OCI-LY1 (cell line): ENCODE results near the gene BICDL1.
A peak's percentile ranks its signal among the peaks of the same experiment; 100 is the strongest.

Source experiments
- H2AFZ ChIP-seq: fragments of 200-600 bp; sonication (generic), shearing (Covaris generic); 2 replicates; pipeline ENCODE4 v1.6.0; 2014; ENCODE audit warnings: antibody characterized with exemption, mild to moderate bottlenecking, low read length
- H3F3A ChIP-seq: fragments of 200-600 bp; sonication (generic), shearing (Covaris generic); 2 replicates; pipeline ENCODE4 v1.6.0; 2014; ENCODE audit warnings: mild to moderate bottlenecking, antibody characterized with exemption, low read length, moderate library complexity; ENCODE audit not compliant: insufficient read depth
- H3K27ac ChIP-seq: fragments of 200-600 bp; sonication (generic); 2 replicates; pipeline ENCODE4 v1.5.1; 2014; ENCODE audit warnings: low read length, mixed run types, mild to moderate bottlenecking, low read depth; ENCODE audit not compliant: poor library complexity, severe bottlenecking
- H3K27me3 ChIP-seq: fragments of 200-600 bp; sonication (generic); 2 replicates; pipeline ENCODE4 v1.6.0; 2014; ENCODE audit warnings: antibody characterized with exemption, mild to moderate bottlenecking, low read length, moderate library complexity; ENCODE audit not compliant: insufficient read depth
- H3K36me3 ChIP-seq: fragments of 200-600 bp; sonication (generic); 2 replicates; pipeline ENCODE4 v1.6.1; 2014; ENCODE audit warnings: mild to moderate bottlenecking, antibody characterized with exemption, low read length, moderate library complexity, mixed read lengths; ENCODE audit not compliant: insufficient read depth
- H3K4me1 ChIP-seq: fragments of 200-600 bp; sonication (generic); 2 replicates; pipeline ENCODE4 v1.5.1; 2014; ENCODE audit warnings: mild to moderate bottlenecking, low read length, moderate library complexity; ENCODE audit not compliant: insufficient read depth, severe bottlenecking
- H3K4me2 ChIP-seq: fragments of 200-600 bp; sonication (generic), shearing (Covaris generic); 2 replicates; pipeline ENCODE4 v1.6.1; 2014; ENCODE audit warnings: low read length
- H3K4me3 ChIP-seq: fragments of 200-600 bp; sonication (generic); 2 replicates; pipeline ENCODE4 v1.5.1; 2014; ENCODE audit warnings: low read length, low read depth, mild to moderate bottlenecking, mixed read lengths; ENCODE audit not compliant: poor library complexity, severe bottlenecking
- H3K79me2 ChIP-seq: fragments of 200-600 bp; shearing (Covaris generic); 2 replicates; pipeline ENCODE4 v1.6.1; 2016; ENCODE audit warnings: mixed run types, low read length, mixed read lengths; ENCODE audit not compliant: insufficient read depth
- H3K9ac ChIP-seq: fragments of 200-600 bp; sonication (generic), shearing (Covaris generic); 2 replicates; pipeline ENCODE4 v1.6.1; 2014; ENCODE audit warnings: mild to moderate bottlenecking, low read length, mixed read lengths
- H3K9me2 ChIP-seq: fragments of 200-600 bp; sonication (generic), shearing (Covaris generic); 2 replicates; pipeline ENCODE4 v1.6.1; 2014; ENCODE audit warnings: low read depth, mild to moderate bottlenecking, low read length, mixed read lengths
- H3K9me3 ChIP-seq: fragments of 200-600 bp; shearing (Covaris generic); 2 replicates; pipeline ENCODE4 v1.6.1; 2014; ENCODE audit warnings: low read length, mixed read lengths
- H4K20me1 ChIP-seq: fragments of 200-600 bp; sonication (generic), shearing (Covaris generic); 2 replicates; pipeline ENCODE4 v1.6.0; 2016; ENCODE audit warnings: mild to moderate bottlenecking, low read length; ENCODE audit not compliant: insufficient read depth
- CTCF ChIP-seq: fragments of 200-600 bp; sonication (generic), shearing (Covaris generic); IDR thresholded peaks from 2 replicates; pipeline ENCODE4 v1.5.1; 2017; ENCODE audit warnings: mild to moderate bottlenecking, antibody characterized with exemption, low read length, moderate library complexity, mixed read lengths
- EZH2 ChIP-seq: fragments of 200-600 bp; sonication (generic), shearing (Covaris generic); IDR thresholded peaks from 2 replicates; pipeline ENCODE4 v1.8.0; 2017; ENCODE audit warnings: borderline replicate concordance, mixed run types, mild to moderate bottlenecking, antibody characterized with exemption, low read length, moderate library complexity, mixed read lengths

The BICDL1 gene

GRCh38 chr12:120115066-120115465 lies 126.0 kb downstream of the BICDL1 start:
- TF ChIP-seq CTCF (no peak), EZH2 (no peak)
- Histone ChIP-seq H2AFZ (no peak overlapping the region), H3K4me3 (peak overlapping the region; percentile 93), H3K4me2 (peak overlapping the region; percentile 92), H3K79me2 (peaks cover 52% of the 10 kb centered on the region), H3F3A (0 out of 2 replicates have a peak, but pooled peaks cover 5% of the 10 kb centered on the region), H3K27me3 (no peaks in the 10 kb centered on the region), H3K36me3 (peaks cover 28% of the 10 kb centered on the region), H3K9ac (peak overlapping the region; percentile 100), H4K20me1 (no peaks in the 10 kb centered on the region), H3K9me2 (no peaks in the 10 kb centered on the region), H3K9me3 (no peaks in the 10 kb centered on the region), H3K4me1 (peaks cover 61% of the 10 kb centered on the region), H3K27ac (no peak overlapping the region)

- Histone ChIP-seq H3K9me2 (no peaks in the 10 kb centered on the region), H3F3A (0 out of 2 replicates have a peak, but pooled peaks cover 5% of the 10 kb centered on the region), H3K27ac (peak overlapping the region; percentile 61), H3K4me3 (peak overlapping the region; percentile 93), H3K4me2 (peak overlapping the region; percentile 92), H3K79me2 (peaks cover 51% of the 10 kb centered on the region), H3K27me3 (no peaks in the 10 kb centered on the region), H4K20me1 (no peaks in the 10 kb centered on the region), H2AFZ (no peak overlapping the region), H3K36me3 (peaks cover 28% of the 10 kb centered on the region), H3K9me3 (no peaks in the 10 kb centered on the region), H3K9ac (peak overlapping the region; percentile 100), H3K4me1 (peaks cover 59% of the 10 kb centered on the region)
- TF ChIP-seq CTCF = no peak
- TF ChIP-seq EZH2 = no peak
Observed at GRCh38 chr12:120115692-120116440, 126.8 kb downstream of the BICDL1 start.

GRCh38 chr12:120116441-120116791 lies 127.4 kb downstream of the BICDL1 start, which contains the start of gene RAB35:
Gene RAB35, minus strand, starts transcription at chr12:120116753. Its CDS starts 103 bp downstream, at chr12:120116650.
- no peaks in the 10 kb centered on the region for H4K20me1 ChIP-seq
- TF ChIP-seq EZH2 = no peak
- no peak for TF ChIP-seq CTCF

More at GRCh38 chr12:120116441-120116791, 127.4 kb downstream of the BICDL1 start, which contains the start of gene RAB35:
- H3K27me3 ChIP-seq = no peaks in the 10 kb centered on the region
- H3K9me2 ChIP-seq = no peaks in the 10 kb centered on the region
- H3K9ac ChIP-seq = peak within 1 kb of the TSS; percentile 100
- H3K9me3 ChIP-seq = no peaks in the 10 kb centered on the region
- H3F3A ChIP-seq = 0 out of 2 replicates have a peak, but pooled peaks cover 5% of the 10 kb centered on the region
- H3K79me2 ChIP-seq = peaks cover 51% of the 10 kb centered on the region
- H3K4me2 ChIP-seq = peak within 1 kb of the TSS; percentile 94
- peak within 1 kb of the TSS; percentile 93 for H3K4me3 ChIP-seq
- peaks cover 28% of the 10 kb centered on the region for H3K36me3 ChIP-seq
- no peak within 1 kb of the TSS for H2AFZ ChIP-seq
- peak within 1 kb of the TSS; percentile 75 for H3K27ac ChIP-seq
- H3K4me1 ChIP-seq = peaks cover 59% of the 10 kb centered on the region
